DND-41 (cell line): ENCODE data around the gene SDK2.

ENCODE experiments used
- EZH2 ChIP-seq: IDR thresholded peaks from 3 replicates; pipeline ENCODE4 v1.6.1; 2012; ENCODE audit warnings: borderline replicate concordance, low read depth, mild to moderate bottlenecking, moderate library complexity, low read length, inconsistent platforms; ENCODE audit not compliant: severe bottlenecking
- TF ChIP-seq, protein P1 (sequence below): IDR thresholded peaks from 2 replicates; pipeline ENCODE4 v1.5.1; 2012; ENCODE audit warnings: borderline replicate concordance, low read length, moderate library complexity, mild to moderate bottlenecking; ENCODE audit not compliant: poor library complexity, severe bottlenecking; ENCODE audit errors: extremely low read depth

DNA sequence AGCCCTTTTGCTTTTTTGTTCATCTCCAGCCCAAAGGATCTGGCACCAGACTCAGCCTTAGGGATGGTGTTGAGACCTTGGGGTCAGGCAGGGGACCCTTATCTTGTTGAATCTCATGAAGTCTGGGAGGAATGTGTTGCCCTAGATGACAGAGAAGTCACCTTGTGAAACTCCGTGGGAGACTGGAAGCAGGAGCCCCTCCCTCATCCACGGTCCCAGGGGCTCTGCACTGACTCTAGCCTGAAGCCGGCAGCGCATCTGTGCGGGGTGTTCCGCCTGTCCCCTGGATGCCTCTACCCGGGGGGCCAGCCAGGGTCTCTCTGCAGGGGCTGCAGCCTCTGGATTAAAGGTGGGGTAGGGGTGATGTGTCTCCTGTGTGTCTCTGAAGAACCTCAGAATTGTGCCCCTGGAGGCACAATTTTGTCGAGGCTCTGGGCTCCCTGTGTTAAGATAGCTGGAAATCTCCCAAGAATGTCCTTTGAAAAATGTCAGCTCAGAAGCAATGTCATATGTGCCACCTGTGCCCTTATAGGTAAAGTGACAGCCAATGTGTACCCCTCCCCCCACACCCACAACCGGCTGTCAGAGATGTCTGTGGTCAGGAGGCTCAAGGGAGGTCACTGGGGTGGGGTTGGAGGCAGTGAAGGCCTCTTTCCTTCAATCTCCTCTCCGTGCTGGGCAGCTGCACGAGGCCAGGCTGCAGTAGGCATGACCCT is 300.3 kb downstream of the SDK2 start:
- TF ChIP-seq, protein P1, sequence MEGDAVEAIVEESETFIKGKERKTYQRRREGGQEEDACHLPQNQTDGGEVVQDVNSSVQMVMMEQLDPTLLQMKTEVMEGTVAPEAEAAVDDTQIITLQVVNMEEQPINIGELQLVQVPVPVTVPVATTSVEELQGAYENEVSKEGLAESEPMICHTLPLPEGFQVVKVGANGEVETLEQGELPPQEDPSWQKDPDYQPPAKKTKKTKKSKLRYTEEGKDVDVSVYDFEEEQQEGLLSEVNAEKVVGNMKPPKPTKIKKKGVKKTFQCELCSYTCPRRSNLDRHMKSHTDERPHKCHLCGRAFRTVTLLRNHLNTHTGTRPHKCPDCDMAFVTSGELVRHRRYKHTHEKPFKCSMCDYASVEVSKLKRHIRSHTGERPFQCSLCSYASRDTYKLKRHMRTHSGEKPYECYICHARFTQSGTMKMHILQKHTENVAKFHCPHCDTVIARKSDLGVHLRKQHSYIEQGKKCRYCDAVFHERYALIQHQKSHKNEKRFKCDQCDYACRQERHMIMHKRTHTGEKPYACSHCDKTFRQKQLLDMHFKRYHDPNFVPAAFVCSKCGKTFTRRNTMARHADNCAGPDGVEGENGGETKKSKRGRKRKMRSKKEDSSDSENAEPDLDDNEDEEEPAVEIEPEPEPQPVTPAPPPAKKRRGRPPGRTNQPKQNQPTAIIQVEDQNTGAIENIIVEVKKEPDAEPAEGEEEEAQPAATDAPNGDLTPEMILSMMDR: no peak
- TF ChIP-seq EZH2: no peak
